ENCODE results near the gene DPP6.

DPP6 gene

DNA sequence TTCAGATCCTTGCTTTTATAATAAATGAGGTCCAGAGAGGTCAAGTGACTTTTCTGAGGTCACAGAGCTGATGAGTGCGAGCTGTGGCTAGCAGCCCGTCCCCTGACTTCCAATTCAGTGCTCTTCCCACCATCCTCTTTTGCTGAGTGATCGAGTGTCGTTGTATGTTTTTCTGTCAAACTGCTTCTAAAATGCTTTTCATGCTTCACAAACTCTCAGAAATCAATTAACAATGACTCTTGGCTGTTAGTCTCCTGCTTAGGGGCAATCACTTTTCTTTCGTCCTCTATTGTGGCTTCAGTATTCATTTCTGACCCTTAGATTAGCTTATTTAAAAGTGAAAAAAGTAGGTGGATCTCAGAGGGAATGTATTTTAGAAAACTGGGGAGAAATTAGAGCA, 423.7 kb downstream of the DPP6 start:
- no peak for DNase-seq

DNA sequence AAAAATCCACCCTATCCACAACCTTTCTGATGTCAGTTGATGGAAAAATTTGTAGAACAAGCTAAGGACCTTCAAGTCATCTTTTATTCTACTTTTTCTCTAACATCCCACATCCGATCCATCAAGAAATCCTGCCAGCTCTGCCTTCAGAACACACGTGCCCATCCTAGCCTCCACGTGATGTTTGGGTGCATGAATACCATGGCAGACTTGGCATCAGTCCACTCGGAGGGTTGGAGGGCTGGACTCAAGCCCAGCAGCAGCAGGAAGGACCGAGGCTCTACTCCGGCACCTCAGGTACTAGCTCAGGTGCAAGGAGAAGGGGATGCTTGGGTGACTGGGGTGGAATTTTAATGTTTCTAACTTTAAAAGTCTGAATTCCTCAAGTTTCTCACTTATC, 428.6 kb downstream of the DPP6 start:
- DNase-seq, result no peak

DNA sequence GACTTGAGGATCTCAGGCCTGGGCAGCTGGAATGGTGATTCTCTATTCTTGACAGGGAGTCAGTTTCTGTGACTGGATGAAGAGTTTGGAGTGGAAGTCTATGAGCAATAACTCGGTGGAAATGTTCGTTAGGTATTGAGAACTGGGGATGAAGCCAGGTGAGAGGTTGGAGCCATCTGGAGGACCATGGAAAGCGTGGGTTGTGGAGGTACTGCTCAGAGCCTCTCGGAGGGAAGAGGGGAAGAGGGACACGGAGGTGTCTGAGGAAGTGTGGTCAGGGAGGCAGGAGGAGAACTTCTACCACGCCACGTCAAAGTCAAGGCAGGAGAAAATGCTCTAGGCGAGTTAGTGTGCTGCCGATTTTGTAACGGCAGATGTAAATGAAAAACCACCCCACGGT, 430.7 kb downstream of the DPP6 start:
- no peak for DNase-seq

DNA sequence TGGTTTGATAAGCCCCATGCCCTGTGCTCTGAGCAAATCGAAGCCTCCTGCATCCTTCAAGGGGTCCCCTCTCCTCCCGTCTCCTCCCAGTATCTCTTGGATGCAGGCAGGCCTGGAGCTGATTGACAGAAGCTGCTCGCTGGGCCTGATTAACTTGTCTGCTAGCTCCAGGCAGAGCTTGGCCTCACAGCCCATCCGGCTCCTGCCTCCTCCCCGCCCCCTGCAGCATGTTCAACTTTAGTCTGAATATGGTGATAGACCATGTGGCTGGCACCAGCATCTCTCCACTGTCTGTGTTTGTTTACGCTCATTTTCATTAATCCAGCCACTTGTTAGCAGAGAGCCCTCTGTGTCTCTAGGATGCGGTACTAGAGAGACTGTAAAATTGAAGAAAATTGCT, 432.2 kb downstream of the DPP6 start:
- DNase-seq, result peak; percentile 43 to 60

DNA sequence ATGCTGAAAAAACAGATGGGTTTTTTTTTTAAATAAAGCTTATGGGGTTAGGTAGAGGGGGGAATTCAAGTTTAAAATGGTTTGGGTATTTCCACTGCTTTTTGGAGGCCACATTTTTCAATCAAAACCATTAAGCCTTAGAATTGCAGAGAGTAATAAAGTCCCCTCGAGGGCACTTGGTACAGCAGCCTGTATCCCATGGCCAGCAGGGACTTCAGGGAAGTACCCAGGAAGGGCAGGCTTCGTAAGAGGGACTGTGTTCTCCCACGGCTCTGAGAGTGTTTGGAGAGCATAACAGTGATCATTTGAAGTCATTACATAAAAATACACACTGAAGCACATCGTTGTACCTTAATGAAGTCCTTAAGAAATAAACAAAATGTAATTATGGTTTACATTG, 432.7 kb downstream of the DPP6 start:
- no peak for DNase-seq

DNA sequence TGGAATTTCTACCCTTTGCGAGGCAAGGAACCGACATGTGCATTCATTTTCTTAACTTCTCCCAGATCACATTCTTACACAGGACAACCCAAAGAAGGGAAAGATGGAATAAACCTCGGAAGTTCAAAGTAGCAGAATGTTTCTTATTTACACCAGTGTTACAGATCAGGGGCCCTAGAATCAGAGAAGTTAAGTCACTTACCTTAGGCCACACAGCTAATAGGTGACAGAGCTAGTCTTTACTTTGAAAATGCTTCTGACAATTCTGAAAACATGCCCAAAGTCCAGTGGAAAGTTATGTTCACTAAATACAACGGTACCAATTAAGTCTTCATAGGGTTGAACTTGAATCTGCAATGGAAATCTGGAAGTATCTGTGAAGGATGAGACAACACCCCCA, 437.7 kb downstream of the DPP6 start:
- no peak for DNase-seq

DNA sequence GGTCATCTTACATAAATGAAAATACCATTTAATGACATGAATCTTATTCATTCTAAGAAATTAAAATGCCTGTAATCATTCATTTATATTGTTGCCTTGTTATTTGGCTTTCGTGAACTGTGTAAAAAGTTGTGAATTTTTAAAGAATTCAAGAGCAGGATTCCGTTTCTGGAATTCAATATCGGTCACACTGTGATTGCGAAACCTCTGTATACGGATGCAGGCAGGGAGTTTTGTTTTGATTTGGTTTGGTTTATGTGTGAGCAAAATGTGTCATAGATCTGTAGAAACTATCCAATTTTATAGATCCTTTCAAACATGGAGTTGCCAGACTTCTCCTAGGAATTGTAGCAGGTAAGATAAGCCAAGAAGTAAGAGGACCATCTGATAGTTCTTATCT, 441.4 kb downstream of the DPP6 start:
- DNase-seq, result no peak

DNA sequence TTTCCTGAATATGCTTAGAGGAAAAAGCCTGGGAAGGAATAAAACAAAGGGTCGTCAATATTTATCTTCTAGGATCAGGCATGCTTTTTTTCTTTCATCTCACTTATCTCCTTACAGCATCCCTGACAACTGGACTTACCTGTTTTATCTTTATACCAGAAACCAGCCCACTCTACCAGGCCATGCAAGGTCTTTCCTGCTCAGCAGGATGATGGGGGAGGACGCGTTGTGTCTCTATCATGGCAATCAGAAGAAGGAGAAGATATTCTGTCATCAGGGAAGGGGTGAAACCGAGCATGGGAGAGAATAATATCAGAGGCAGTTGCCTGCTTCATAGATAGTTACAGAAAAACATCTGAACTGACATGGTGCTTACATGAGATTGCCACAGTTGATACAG, 445.6 kb downstream of the DPP6 start:
- DNase-seq, result no peak

DNA sequence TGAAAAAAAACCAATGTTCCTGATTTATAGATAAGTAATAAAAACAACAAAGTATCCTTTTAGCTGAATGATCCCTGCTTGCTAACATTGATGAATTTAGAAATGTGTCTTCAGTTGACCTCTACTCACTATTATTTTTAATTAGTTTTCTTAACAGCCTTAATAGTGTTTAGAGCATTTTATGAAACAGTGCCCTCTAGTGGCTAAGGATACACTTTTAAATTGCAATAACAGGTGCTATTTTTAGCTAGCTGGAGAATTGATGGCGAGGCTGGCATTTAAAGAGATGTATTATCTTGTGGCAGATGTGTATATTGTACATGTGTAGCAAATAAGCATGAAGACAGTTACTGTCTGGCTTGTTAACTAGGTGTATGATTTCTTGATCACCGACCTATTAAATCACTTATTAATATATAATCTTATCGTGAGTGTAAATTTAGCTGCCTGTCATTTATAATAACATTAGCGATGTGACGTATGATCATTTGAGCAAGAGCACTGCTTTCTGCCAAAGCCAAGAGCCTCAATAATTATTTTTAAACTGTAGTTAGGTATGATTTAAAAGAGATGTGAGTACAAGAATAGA, 451.9 kb downstream of the DPP6 start:
- peak; percentile 19 to 79 for DNase-seq

DNA sequence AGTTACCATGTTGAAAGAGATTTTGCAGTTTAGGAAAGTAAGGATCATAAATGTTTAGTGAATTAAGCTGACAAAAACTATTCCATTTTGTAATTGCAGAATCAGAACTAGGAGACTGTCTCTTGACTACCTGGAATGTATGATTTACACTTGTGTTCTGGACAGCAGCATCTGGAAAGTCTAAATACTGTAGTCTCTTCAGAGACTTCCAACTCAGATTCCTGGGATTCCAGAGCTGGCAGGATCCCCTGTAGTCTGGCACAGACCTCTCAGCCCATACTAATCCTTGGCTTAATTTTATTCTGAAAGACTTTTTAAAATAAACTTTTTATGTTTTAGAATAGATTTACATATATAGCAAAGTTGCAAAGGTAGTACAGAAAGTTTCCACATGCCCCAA, 452.7 kb downstream of the DPP6 start:
- no peak for DNase-seq

DNA sequence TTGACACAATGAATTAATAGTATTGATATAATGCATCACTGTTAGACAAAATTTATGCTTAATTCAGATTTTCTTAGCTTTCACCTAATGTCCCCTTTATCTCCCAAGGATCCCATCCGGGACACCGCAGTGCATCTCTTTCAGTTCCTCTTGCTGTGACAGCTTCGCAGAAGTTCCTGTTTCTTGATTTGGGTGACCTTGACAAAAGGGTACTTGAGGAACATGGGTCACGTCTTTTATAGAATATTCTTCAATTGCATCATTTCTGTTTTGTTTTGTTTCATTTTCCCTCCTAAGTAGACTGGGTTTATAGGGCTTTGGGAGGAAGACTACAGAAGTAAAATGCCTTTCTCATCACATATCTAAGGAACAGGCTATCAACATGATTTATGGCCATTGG, 453.2 kb downstream of the DPP6 start:
- no peak for DNase-seq

DNA sequence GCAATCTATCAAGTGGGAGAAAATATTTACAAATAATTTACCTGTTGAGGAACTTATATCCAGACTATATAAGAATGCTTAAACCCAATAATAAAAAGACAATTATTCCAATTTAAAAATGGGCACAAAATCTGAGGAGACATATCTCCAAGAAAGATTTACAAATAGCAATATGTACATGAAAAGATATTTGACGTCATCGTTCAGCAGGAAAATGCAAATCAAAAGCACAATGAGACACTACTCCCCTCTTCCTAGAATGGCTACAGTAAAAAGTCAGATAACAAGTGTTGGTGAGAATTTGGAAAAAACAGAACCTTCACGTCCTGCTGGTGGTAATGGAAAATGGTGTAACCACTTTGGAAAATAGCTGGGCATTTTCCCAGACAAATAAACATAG, 457.0 kb downstream of the DPP6 start:
- DNase-seq, result no peak

DNA sequence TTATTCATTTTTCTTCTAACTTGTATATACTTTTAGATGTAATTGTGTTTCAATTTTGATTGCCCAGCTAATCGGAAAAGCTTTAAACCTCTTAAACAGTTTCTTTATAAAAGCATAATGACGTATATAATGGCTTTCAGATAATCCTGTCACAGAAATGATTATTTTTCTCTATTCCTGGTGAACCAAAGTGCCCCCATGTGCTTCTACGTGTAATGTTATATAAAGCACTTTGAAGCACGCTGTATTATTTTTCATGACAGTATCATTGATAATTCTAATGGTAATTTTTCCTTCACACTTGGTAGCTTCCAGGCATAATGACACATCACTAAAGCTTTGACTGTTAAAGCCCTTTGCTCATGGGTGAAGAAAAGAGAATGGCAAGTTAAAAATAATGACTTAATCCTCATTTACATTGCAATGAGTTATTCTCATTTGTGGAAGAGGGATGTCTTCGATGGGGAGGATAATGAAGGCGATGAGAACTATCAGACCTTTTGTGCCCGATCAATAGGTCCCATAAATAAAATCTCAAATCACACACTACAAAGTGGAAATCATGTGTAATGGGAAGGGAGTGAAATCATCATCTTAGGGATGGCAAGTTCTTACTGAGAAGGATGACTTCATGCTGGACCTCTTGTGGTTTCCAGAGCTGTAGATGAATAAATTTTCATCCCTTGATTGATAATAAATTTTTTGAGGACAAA, 460.1 kb downstream of the DPP6 start:
- no peak for DNase-seq

DNA sequence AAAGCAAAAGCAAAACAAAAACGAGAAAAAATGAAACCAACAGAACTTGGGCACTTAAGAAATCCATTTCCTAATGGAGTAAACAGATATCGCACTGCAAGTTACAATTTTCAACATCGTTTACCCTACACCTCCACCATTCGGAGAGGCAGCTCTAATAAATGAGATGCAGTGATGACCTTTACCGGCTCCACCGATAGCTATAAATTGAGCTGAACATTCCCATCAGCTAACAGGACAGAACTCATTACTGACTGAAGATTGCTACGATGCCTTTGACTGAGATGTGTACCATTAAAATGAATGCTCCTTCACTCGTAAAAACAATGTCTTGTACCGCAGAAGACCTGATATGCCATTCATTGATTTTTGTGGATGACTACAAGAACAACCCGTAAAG, 465.6 kb downstream of the DPP6 start:
- DNase-seq, result no peak

DNA sequence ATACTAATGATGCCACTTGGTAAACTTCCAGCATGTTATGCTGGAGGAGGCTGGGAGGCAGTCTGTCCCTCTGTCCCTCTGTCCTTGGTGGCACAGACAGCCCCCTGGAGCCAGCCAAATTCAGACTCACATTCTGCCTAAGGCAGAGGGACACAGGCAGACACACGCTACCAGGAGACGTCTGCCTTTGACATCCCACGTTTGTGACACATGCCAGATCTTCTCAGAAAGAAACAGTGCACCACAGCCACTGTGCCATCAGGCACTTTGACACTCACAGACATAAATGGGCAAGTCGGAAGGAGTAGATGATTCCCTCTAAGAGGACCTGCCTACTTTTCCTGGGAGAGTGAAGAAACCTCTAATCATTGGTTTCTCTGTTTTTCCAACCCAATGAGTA, 467.0 kb downstream of the DPP6 start:
- DNase-seq, result no peak

DNA sequence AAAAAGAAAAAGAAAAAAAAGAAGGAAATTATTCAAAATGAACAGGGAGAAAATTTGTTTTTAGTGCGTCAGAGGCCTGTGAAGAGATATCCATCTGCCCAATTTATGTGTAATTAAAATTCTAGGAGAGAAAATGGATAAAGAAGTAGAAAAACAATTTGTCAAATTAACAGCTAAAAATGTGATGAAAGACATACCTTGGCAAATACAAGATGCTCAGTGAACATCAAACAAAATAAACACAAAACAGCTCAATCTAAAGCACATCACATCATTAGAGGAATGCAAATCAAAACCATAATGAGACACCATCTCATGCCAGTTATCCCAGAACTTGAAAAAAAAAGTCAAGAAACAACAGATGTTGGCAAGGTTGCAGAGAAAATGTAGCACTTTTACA, 477.9 kb downstream of the DPP6 start:
- DNase-seq, result no peak

DNA sequence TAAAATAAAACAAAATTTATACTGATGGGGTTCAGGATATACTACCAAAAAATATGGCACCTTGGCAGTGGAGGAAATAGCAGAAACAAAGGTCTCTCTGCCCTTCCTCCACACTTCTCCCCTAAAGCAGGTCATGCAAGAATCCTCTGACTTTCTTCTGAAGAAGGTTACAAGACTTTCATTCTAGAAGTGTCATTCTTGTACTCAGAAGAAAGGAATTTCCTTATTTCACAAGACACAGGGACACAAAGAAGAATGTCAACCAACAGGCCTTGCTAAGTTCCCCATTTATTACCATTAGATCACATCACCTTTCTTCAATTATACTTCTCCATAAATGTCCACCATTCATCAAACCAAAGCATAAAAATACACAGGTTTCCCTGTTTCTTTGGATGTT, 480.6 kb downstream of the DPP6 start:
- no peak for DNase-seq

DNA sequence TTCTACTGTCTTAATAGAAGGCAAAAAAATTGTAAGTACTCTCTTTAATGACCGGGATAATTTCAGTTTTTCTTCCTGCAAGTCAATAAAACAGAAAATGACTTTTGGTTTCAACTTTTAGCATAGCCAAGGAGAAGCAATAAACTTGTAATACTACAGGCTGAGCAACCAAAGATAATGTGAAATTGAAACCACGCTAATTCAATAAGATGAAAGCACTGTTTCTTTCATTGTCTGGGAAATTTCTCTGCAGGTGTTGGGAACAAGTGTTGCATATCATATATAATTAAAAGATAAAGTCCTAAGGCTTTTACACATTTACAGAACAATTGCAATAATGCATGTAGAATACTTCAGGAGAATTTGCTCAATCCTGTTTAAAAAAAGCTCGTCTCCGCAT, 488.4 kb downstream of the DPP6 start:
- DNase-seq, result no peak

DNA sequence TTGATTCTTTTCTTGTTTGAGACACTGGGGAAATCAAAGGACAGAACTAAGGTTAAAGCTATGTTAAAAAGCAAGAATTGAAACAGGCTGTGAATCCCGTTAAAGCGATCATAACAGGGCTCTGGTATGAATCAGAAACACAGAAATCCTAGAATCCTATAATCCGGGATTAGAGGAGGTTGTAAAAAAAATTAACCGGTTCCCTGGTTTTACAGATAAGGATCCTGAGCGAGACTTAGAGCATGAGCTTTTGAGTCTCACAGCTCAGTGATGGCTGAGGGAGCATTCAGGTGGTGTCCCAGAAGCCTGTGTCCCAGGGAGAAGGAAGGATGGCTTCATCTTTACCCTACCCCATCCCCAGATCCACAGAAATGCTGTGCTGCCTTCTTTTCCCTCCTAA, 489.4 kb downstream of the DPP6 start:
- no peak for DNase-seq

DNA sequence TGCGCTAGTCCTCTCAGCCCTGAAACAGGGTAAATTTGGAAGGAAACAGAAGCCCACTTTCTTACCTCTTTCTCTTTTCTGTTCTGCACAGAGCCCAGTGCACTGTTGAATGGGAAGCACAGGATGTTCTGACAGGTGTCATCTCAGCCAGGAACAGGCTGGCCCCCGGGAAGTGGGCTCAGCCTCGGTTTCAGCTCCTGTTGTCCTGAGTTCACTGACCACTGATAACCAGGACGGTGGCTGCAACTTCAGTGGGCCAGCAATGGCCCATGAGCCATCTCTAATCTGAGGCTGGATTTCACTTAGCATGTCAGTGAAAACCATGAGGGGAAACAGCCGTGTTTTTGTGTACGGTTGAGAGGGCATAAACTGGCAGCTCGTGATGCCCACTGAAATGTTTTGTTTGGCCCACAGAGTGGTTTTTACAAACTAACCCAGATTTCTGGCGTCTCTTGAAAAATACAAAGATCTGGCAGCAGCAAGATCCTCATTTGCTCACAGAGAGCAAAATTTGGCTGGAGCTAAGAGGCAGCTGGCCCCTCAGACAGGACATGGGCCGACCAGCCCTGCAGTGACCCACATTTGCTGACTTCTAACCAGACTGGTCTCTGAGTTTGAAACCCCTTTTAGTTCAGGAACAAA, 494.9 kb downstream of the DPP6 start:
- no peak for DNase-seq

DNA sequence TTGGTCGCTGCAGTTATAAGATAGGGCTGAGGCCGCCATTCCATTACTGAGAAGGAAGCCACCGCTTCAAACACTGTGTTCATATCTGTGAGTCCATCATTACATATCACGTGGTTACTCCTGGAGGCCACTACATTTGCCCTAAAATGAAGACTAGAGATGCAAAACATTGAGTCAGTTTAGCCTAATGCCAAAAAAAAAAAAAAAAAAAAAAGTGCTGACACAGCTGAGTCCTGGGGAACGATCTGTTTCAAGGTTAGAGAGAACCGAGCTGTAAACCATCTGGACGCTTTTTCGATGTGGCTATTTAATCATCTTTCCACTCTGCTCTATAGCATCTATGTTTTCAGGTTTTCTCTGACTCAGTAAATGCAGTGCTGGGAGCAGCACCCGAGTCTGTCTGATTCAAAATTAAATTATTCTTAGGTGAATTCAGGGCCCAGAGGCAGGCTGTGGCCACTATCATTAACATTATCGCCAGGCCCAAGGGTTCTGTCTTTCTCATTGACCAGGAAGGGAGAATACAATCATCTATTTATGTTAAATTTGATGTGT, 501.6 kb downstream of the DPP6 start:
- no peak for DNase-seq

DNA sequence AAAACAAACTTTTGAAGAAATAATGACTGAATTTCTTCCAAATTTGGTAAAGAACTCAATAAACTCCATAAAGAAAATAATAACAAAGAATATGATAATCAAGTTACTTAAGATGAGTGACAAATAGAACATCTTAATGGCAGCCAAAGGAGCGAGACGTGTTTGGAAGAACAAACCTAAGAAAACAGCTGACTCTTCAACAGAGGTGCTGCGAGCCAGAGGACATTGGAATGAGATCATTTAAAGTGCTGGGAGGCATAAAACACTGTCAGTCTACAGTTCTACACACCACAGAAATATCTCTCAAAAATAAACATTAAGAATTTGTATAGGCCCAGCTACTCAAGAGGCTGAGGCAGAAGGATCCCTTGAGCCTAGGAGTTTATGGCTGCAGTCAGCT, 507.3 kb downstream of the DPP6 start:
- DNase-seq, result no peak

DNA sequence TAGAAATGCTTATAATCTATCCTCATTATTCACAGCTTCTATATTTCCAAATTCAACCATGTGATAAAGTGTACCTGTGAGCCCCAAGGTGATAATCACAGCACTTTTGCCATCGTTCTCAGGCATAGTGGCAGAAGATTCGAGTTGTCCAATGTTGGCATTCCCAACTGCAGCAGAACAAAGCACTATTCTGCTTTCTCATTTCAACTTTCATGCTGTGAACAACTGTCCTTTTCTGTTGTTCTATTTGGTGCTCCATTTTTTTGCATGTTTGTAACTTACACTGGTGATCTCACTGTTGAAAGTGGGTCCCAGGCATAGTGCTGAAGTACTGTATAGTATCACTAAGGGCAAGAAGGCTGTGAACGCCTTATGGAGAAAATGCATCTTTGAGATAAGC, 512.5 kb downstream of the DPP6 start:
- DNase-seq, result no peak

DNA sequence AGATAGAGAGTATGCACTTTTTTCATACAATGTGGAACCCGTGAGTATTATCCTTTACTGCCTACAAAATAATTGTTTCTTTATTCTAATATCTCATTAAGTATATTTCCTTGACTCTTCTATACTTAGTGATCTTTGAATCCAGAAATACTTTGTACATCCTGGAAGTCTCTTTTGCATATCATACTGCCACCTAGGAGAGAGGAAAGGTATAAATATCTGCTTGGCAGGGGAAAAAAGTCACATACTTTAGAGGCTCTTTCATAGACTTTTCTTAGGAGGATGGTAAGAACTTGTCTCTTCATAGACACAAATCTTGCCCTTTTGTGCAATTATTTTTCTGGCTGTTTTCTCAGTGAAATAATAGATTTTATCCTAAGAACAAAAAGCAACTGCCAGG, 514.7 kb downstream of the DPP6 start:
- no peak for DNase-seq

DNA sequence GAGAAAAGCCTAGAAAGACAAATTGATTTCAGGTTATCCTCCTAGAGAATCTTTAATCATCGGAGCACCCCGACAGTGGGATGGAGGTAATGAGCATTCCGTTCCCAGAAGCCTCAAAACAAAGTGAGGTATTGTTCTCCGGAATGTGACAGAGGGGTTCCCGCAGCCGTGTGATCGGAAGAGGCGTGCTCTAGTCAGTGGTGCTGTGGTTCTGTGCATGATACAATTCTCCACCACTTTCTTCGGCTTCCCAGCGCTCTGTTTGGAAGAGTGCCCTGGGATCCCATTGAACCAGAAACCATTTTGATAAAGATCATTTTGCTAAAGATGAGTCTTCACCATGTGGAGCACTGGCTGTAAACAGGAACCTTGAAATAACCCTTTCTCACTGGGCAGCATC, 516.1 kb downstream of the DPP6 start:
- no peak for DNase-seq

Data from NCI-H1930 (cell line).